GM12892 (cell line): ENCODE results near the gene ARRDC3.

Experiments used
- DNase-seq: peaks from one replicate; pipeline ENCODE4 v3.0.0; 2011; ENCODE audit not compliant: insufficient read length
- FAIRE-seq: peaks from 2 replicates; lab custom pipeline; 2011; peaks lifted over from hg19 to GRCh38; lab: Jason Lieb, UNC
- POLR2A ChIP-seq: IDR thresholded peaks from 2 replicates; pipeline ENCODE4 v1.6.1; 2011; ENCODE audit warnings: low read depth, low read length, control low read depth
- POLR2AphosphoS5 ChIP-seq: IDR thresholded peaks from 2 replicates; pipeline ENCODE4 v1.6.1; 2011; ENCODE audit warnings: low read depth, low read length, control low read depth
- TAF1 ChIP-seq: IDR thresholded peaks from 2 replicates; pipeline ENCODE4 v1.6.1; 2011; ENCODE audit warnings: low read depth, mild to moderate bottlenecking, control low read depth, low read length, borderline replicate concordance

The ARRDC3 gene

GRCh38 chr5:91381774-91382359 is 1.2 kb downstream of the ARRDC3 start:
- FAIRE-seq (peak; percentile 93), DNase-seq (peak; percentile 22)
- no peak for TF ChIP-seq POLR2AphosphoS5
- TF ChIP-seq TAF1, result no peak
- TF ChIP-seq POLR2A, result no peak

GRCh38 chr5:91381239-91381773 is 1.8 kb downstream of the ARRDC3 start:
- FAIRE-seq (no peak), DNase-seq (no peak)
- TF ChIP-seq TAF1 (no peak), POLR2A (no peak), POLR2AphosphoS5 (no peak)

GRCh38 chr5:91380491-91381238 is 2.5 kb downstream of the ARRDC3 start:
- DNase-seq (peak; percentile 48), FAIRE-seq (peak; percentile 78)
- TF ChIP-seq POLR2A (peak; percentile 63; the same call in 1 of the 2 replicates), POLR2AphosphoS5 (peak; percentile 71), TAF1 (peak; percentile 56; the same call in 1 of the 2 replicates)

GRCh38 chr5:91379914-91380490 is 3.1 kb downstream of the ARRDC3 start:
- TF ChIP-seq POLR2AphosphoS5, result no peak
- peak; percentile 47; the same call in 1 of the 2 replicates for TF ChIP-seq TAF1
- TF ChIP-seq POLR2A, result no peak; the same call in 1 of the 2 replicates
- FAIRE-seq (peak; percentile 99), DNase-seq (peak; percentile 49)

- DNase-seq (no peak), FAIRE-seq (no peak)
- TF ChIP-seq POLR2A, result no peak
- no peak for TF ChIP-seq POLR2AphosphoS5
- TF ChIP-seq TAF1, result no peak
These were observed 3.7 kb downstream of the ARRDC3 start for GRCh38 chr5:91379246-91379913.

GRCh38 chr5:91378752-91379211 is 4.3 kb downstream of the ARRDC3 start:
- FAIRE-seq (no peak), DNase-seq (no peak)
- TF ChIP-seq POLR2AphosphoS5, result no peak
- no peak for TF ChIP-seq POLR2A
- TF ChIP-seq TAF1, result no peak

GRCh38 chr5:91374893-91375520 is 8.1 kb downstream of the ARRDC3 start:
- FAIRE-seq (no peak), DNase-seq (no peak)
- TF ChIP-seq TAF1, result no peak
- TF ChIP-seq POLR2A, result no peak

GRCh38 chr5:91373600-91373999 is 9.5 kb downstream of the ARRDC3 start:
- DNase-seq, result no peak
- no peak for FAIRE-seq
- TF ChIP-seq TAF1, result no peak
- TF ChIP-seq POLR2A, result no peak
- TF ChIP-seq POLR2AphosphoS5, result no peak

- TF ChIP-seq POLR2A, result no peak
- no peak for TF ChIP-seq TAF1
- TF ChIP-seq POLR2AphosphoS5, result no peak
- DNase-seq, result no peak
- no peak for FAIRE-seq
These were observed 10.1 kb downstream of the ARRDC3 start for GRCh38 chr5:91373006-91373405.

- DNase-seq (no peak), FAIRE-seq (peak; percentile 21)
These were observed 13.6 kb downstream of the ARRDC3 start for GRCh38 chr5:91369480-91369879.

More at GRCh38 chr5:91369480-91369879, 13.6 kb downstream of the ARRDC3 start:
- TF ChIP-seq POLR2A, result no peak
- no peak for TF ChIP-seq TAF1
- no peak for TF ChIP-seq POLR2AphosphoS5
